Epithelial cell of esophagus (primary cell): Measurements from ENCODE around the gene KCNS1.

ENCODE experiments used
- DNase-seq: peaks from one replicate; pipeline ENCODE4 v3.0.0; 2010; ENCODE audit warnings: low read depth
- H3K4me3 ChIP-seq: 2 replicates; pipeline ENCODE4 v1.5.1; 2011; ENCODE audit warnings: mild to moderate bottlenecking, low read length, control low read depth
- CTCF ChIP-seq: IDR thresholded peaks from 2 replicates; pipeline ENCODE4 v1.5.1; 2011; ENCODE audit warnings: low read depth, mild to moderate bottlenecking, low read length, control low read depth, inconsistent platforms; ENCODE audit not compliant: insufficient read depth; ENCODE audit errors: missing control alignments

KCNS1 gene

GRCh38 chr20:45128099-45128498 lies 27.2 kb upstream of the KCNS1 start:
- H3K4me3 ChIP-seq = no peak overlapping the region
- DNase-seq = peak; percentile 94
- TF ChIP-seq CTCF = no peak

GRCh38 chr20:45124365-45124764 lies 23.4 kb upstream of the KCNS1 start, which contains the start of gene WFDC12:
TSS of gene WFDC12 (minus strand) at chr20:45124465. CDS start at chr20:45124447, 18 bp downstream.
- no peak within 1 kb of the TSS for H3K4me3 ChIP-seq
- no peak for DNase-seq
- no peak for TF ChIP-seq CTCF

- TF ChIP-seq CTCF = no peak
- no peak overlapping the region for H3K4me3 ChIP-seq
- no peak for DNase-seq
Measured at GRCh38 chr20:45121388-45121787, 20.5 kb upstream of the KCNS1 start.

- H3K4me3 ChIP-seq = no peak overlapping the region
- no peak for TF ChIP-seq CTCF
- no peak for DNase-seq
Measured at GRCh38 chr20:45119556-45120266, 18.8 kb upstream of the KCNS1 start.

GRCh38 chr20:45118028-45118427 lies 17.1 kb upstream of the KCNS1 start:
- H3K4me3 ChIP-seq = no peak overlapping the region
- no peak for DNase-seq
- no peak for TF ChIP-seq CTCF

GRCh38 chr20:45117581-45117980 lies 16.7 kb upstream of the KCNS1 start:
- TF ChIP-seq CTCF = no peak
- no peak overlapping the region for H3K4me3 ChIP-seq
- no peak for DNase-seq

- no peak for DNase-seq
- no peak for TF ChIP-seq CTCF
- no peak overlapping the region for H3K4me3 ChIP-seq
Measured at GRCh38 chr20:45115829-45116228, 14.9 kb upstream of the KCNS1 start.
